ENCODE data around the gene EEF1A1.
A peak's percentile ranks its signal among the peaks of the same experiment; 100 is the strongest.

EEF1A1 gene

DNA sequence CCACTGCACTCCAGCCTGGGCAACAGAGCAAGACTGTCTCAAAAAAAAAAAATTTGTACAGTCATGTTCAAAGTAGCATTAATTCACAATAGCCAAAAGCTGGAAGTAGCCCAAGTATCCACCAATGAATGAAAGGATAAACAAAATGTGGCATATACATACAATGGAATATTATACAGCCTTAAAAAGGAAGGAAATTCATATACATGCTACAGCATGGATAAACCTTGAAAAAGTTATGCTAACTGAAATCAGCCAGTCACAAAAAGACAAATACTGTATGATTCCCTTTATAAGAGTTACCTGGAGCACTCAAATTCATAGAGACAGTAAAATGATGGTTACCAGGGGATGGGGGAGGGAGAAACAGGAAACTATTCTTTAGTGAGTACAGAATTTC, 15.7 kb downstream of the EEF1A1 start:
- no peak for DNase-seq (ENCODE audit: low spot score)

DNA sequence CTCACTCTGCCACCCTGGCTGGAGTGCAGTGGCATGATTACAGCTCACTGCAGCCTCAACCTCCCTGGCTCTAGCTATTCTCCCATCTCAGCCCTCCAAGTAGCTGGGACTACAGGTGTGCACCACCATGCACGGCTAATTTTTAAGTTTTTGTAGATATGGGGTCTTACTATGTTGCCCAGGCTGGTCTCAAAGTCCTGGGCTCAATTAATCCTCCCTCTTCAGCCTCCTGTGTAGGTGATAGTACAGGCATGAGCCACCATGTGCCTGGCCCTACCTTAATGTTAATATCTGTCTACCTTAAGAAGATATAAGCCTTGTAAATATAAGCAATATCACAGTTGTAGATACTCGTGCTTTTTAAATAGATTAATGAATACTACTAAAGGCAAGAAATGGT, 16.7 kb downstream of the EEF1A1 start:
- DNase-seq (ENCODE audit: low spot score): no peak

DNA sequence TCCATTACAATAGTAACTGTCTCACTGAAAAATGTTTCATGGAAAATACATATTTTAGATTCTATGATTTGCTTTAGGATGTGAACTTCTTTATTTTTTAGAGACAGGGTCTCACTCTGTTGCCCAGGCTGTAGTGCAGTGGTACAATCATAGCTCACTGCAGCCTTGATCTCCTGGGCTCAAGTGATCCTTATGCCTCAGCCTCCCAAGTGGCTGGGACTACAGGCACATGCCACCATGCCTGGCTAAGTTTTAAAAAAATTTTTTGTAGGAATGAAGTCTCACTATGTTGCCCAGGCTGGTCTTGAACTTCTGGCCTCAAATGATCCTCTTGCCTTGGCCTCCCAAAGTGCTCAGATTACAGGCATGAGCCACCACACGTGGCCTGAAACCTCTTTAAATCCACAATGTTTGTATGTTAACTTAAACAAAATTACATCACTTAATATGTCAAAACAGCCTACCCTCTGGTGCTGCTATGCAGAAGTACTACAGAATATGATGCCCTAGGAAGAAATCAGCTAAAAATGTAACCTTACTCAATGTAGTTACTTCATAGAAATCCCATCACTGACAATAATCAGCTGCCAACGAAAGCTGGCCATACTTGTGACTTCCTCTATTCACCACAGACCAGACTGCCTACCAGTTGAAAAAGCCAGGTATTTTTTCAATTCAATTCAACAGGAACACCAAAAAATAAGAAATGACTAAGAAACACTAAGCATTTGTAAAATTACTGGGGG, 17.6 kb downstream of the EEF1A1 start:
- no peak for DNase-seq (ENCODE audit: low spot score)

DNA sequence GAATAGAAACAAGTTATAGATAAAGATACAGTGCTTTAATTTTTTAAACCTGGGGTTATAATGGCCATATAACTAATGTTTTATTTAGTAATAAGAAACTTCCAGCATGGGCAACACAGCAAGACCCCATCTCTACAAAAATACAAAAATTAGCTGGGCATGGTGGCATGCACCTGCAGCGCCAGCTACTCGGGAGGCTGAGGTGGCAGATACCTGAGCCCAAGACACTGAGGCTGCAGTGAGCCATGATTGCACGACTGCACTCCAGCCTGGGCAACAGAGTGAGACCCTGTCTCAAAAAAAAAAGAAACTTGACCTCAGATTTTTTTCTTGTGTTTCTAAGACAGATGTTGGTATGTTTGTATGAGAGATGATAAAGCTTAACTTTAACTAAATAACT, 22.9 kb downstream of the EEF1A1 start:
- DNase-seq (ENCODE audit: low spot score): no peak

DNA sequence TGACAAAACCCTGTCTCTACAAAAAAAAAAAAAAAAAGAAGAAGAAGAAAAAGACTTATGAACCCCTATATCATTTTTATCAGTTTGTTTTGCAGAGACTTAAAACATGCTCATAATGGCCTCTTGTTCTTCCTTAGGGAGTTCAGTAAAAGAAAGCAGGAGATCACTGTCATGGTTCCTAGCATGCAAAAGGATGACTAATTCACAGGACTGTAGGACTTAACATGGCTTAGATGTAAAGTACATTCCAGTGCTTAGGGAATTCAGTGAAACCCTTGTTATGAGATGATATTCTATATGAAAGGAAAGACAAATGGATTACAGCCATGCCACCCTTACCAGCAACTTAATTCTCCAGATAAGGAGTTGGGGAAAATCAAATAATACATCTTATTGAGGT, 29.5 kb downstream of the EEF1A1 start:
- peak; percentile 17 for DNase-seq (ENCODE audit: low spot score)

DNA sequence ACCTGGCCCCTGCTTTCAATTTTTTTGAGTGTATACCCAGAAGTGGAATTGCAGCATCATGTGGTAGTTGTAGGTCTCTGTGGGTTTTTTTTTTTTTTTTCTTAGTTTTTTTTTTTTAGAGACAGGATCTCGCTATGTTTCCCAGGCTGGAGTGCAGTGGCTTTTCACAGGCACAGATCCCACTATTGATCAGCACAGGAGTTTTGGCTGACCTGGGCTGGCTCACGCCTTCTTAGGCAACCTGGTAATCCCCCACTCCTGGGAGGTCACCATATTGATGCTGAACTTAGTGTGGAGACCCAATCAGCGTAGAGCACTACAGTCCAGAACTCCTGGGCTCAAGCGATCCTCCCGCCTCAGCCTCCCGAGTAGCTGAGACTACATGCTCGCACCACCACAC, 33.4 kb downstream of the EEF1A1 start:
- DNase-seq (ENCODE audit: low spot score): no peak

DNA sequence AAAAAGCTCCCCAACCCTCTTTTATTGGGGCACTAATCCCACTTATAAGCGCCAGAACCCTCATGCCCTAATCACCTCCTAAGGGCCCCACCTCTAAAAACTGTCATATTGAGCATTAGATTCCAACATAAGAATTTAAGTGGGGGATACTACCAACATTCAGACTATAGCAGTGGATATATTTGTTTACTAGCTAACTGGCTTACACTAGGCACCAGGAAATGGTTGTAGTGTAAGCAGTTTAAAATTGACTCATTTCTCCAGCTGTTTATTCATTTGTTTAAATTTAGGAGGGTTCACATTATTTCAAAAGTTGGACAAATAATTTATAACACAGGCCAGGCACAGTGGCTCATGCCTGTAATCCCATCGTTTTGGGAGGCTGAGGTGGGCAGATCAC, 36.4 kb downstream of the EEF1A1 start:
- DNase-seq (ENCODE audit: low spot score): no peak

DNA sequence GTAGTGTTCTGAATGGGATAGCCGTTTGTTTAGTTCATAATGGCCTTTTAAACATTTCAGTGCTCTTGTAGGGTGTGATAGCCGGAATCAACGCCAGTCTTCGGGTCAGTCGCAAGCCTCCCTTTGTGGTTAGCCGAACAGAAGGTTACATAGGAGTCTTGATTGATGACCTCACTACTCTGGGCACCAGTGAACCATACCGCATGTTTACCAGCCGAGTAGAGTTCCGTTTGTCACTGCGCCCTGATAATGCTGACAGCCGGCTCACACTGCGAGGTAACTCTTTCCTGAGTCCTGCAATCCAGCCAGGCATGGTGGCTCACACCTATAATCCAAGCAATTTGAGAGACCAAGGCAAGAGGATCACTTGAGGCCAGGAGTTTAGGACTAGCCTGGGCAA, 38.9 kb downstream of the EEF1A1 start:
- DNase-seq (ENCODE audit: low spot score): no peak

DNA sequence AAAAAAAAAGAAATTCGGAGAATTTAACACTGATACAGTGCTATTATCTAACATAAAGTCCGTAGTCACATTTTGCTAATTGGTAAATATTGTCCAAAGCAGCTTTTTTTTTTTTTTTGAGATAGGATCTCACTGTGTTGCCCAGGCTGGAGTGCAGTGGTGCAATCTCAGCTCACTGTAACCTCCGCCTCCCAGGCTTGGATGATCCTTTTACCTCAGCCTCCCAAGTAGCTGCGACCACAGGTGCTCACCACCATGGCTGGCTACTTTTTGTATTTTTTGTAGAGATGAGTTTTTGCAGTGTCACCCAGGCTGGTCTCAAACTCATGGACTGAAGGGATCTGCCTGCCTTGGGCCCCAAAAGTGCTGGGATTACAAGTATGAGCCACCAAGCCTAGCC, 43.4 kb downstream of the EEF1A1 start:
- no peak for DNase-seq (ENCODE audit: low spot score)

DNA sequence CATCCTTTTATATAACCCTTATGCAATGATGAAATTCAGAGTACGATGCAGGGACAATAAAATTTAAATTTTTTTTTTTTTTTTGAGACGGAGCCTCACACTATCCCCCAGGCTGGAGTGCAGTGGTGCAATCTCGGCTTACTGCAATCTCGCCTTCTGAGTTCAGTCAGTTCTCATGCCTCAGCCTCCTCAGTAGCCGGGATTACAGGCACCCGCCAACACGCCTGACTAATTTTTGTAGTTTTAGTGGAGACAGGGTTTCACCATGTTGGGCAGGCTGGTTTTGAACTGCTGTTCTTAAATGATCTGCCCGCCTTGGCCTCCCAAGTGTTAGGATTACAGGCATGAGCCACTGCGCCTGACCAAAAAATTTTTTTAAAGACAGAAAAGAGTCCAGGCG, 44.1 kb downstream of the EEF1A1 start:
- DNase-seq (ENCODE audit: low spot score): no peak

DNA sequence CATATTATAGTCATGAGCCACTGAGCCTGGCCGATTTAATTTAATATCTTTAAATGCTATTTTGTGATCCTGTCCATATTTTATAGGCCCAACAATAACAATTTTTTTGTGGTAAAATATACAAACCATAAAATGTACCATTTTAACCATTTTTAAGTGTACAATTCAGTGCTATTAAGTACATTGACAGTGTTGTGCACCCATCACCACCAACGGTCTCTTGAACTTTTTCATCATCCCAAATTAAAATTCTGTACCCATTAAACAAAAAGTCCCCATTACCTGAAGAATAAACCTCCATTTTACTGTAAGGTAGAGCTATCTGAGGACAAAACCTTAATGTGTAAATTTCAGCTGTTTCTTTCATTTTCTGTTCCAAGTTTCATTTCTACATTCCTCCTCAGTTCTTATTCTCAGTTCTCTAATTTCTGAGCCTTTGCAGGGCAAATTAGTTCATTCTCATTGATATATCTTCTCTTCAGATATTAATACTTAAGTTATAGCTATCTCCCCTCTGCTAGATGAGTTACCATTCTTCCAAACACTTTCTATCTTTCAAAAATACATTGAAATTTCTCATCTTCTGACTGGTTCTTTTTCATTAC, 49.0 kb downstream of the EEF1A1 start:
- DNase-seq (ENCODE audit: low spot score): no peak

Measured in RKO (cell line).